ENCODE data around the gene PRR5.

DNA sequence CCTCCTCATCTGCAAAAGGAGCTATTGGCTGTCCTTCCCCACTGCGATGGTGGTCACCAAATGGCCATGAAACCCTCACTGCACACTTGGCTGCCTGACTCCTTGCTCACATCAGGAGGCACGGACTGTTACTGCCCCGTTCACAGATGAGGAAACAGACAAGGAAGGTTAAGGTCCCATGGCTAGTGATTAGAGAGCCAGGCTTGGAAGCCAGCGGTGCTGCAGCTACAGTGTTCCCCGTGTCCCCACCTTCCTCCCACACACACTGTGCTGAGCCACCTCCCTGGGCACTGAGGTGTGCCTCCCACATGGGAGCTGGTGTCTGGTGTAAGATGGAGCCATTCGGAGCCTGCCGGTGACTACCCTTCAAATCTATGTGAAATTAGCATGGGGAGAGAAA lies 53.0 kb downstream of the PRR5 start:
- TF ChIP-seq CTCF (conservative IDR thresholded peaks at IDR 0.05 in 1 of 2, IDR thresholded peaks at IDR 0.05 in 1 of 2; ENCODE audit: low read depth in 1 of 2, low read length in 2 of 2) = no peak
- no peak for TF ChIP-seq EZH2 (IDR thresholded peaks at IDR 0.05; ENCODE audit: low read length, missing control alignments)
